HG03378 (cell line): ENCODE measurements around the gene CLEC14A.

Experiments
- ATAC-seq: cut with Tn5 transposase; IDR thresholded peaks from one replicate; pipeline ENCODE4 v1.9.1; 2021; ENCODE audit warnings: mild to moderate bottlenecking, moderate library complexity; ENCODE audit not compliant: unreplicated experiment

The CLEC14A gene

DNA sequence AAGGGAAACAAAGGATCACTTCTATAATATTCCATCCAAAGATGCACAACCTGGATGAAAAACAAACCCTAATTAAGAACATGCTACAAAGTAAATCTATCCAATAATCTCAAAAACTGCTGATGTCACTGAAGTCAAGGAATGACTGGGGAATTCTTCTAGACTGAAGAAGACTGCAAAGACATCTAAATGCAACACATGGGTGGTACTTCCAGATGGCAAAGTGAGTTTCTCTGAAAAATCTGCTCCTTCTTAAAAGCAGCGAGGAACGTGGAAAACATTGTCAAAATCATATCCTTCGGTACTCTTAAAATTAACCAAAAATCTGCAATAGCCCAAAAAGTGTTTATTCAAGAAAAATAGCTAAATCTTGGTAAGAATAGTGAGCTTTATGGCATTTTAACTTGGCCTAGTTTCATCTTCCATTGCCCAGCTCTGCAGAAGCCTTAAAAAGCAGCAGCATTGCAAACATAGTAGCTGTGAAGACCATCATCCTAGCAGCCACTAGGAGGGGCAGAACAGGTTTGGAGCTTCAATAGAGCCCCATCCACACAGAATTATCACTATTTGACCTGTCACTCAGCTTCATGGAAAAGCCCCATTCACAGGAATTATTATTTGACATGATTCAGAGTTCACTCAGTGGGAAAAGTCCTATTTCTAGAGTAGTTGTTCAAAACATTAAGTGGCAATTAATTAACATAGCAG is 7.4 kb downstream of the CLEC14A start:
- no peak for ATAC-seq

DNA sequence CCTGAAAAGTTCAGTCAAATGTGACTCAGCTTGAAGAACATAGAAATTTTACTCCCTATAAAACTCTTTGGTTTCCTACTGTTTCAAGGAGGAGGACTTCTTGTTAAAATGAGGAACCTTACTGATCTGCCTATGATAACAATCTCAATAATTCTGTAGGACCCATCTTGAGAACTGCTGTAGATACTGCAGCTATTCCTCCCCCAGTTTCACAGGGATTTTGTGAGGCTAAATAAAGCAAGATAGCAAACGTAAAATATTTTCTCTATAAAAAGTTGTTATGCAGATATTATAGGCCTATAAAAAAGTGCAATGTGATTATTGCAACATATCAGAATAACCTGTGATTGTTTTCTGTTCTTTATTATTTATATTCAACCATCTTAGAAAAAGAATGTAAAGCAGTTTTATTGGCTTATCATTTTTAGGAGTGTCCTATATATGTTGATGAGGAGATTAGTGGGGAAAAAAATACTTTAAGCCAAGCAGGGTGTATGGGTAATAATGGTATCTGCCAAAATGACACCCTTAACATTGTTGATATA is 12.1 kb downstream of the CLEC14A start:
- no peak for ATAC-seq

DNA sequence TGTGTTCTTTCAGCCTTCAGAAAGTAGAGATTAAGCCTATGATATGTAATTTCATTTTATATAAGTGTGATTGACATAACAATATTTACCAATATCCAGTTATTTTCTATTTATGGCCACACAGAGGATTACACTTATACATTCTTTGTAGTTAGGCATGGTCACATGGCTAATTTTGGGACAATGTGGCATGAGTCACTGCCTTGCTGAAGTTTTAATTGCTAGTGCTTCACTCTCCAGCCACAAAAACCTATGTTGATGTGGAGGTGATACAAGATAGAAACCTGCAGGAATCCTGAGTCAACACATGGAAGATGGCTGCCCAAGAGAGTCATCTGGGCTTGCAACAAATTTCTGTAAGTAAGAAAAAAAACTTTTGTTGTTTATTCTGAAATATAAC is 17.0 kb downstream of the CLEC14A start:
- no peak for ATAC-seq

DNA sequence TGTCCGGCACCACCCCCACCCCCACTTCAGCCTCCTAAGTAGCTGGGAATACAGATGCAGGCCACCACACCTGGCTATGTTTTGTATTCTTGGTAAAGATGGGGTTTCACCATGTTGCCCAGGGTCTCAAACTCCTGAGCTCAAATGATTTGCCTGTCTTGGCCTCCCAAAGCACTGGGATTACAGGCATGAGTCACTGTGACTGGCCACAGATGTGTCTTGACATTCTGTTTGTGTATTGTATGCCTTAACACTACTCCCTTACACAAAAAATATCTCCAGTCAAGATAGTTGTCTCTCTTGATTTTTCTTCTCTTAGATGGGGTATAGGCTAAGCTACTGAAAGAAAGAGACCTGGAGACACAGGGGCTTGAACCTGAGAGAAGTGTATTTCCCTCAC is 17.6 kb downstream of the CLEC14A start:
- no peak for ATAC-seq

DNA sequence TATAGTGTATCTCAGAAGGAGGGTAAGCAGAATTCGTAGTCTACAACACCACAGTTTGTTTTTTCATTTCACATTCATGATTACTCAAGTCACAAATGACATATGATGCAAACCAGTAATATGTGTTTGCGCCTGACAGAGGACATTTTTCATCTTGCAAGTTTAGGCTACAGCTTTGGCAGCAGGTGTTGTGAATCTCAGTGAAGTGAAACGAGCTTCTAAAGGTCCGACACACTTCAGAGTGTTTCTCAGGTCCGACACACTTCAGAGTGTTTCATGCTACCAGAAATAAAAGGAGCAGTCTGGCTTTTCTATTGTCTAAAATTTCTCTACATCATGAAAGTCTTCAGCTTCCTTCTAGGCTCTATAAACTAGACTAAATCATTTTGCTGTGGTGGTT is 22.7 kb downstream of the CLEC14A start:
- no peak for ATAC-seq

DNA sequence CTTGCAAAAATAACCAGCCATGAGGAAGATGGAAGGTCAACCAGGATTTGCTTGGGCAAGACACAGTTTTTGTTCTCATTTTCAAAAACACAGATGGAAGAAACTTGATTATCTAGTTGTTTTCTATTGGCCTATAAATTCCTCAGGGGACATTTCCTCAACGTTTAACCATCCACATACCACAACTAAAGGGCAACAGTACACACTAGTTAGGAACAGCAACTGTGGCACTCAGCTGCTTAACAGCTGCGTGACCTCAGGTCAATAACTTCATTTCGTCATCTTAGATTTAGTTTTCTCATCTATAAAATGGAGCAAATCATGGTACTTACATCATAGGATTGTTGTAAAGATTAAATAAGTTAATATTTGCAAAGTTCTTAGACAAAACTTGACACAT is 29.5 kb downstream of the CLEC14A start:
- no peak for ATAC-seq

DNA sequence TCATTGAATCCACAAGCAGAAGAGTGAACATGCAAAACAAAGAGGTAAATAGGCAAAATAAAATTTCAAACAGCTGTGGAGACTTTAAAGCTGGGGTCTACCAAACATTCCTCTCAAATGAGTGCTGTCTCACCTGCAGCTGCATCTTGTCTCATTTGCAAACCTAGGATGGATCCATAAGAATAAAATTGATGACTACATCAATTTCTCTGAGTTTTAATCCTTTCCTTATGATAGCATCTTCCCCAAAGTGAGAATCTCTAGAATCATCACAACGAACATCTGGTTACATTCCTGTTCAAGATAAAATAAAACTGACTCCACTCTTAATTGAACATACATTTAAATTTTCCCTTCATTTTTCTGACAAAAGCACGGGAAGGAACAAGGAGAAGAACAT is 29.9 kb downstream of the CLEC14A start:
- no peak for ATAC-seq

DNA sequence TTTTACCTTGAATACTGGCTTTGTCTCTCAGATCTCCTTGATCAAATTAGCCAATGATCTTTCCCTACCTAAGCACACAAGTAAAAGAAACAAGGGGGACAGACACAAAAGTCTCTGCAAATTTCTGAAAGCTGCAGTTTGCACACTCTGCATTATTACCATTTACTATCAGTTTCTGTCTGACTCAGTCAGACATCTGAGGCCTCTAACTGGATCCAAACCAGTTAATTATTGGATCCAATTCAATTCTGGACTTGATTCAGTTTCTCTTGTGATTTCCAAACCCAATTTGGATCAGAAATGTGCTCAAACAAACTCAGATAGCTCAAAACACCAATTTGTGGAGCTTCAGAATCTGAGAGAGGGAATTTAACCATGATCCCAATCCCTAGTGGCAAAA is 31.6 kb downstream of the CLEC14A start:
- ATAC-seq = no peak

DNA sequence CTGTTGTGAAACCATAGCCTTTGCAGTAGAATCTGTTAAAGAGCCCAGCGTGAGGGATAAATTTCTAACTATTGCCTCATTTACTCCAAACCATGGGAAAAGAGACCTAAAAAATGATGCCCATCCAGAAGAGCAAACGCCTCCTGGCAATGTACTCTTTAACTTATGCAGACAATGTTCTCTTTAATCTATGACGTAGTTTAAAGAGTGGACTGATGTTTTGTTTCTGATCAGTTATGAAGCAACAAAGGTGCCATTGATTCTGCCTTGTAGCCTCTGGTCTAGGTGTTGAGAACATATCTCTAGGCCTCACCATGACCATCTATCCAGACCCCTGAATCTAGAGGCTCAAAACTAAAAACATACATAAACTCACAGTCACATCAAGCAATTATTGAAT is 34.8 kb downstream of the CLEC14A start:
- no peak for ATAC-seq

DNA sequence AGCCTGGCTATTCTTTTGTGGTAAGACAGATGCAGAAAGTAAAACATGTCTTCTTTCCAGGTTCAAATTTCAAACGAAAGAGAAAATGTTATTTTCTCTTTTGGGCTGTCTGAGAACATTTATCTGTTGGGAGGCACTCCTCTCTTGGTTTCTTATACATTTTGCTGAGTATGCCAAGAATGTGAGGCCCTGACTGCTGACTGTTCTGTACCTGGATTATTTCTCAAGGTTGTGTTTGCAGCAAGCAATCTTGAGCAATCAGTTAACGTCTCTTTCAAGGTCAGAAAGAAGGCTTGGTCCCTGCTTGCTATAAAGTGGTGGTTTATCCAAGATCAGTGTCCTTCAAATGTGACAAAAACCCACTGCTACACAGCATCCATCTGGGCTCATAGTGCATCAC is 38.3 kb downstream of the CLEC14A start:
- no peak for ATAC-seq

DNA sequence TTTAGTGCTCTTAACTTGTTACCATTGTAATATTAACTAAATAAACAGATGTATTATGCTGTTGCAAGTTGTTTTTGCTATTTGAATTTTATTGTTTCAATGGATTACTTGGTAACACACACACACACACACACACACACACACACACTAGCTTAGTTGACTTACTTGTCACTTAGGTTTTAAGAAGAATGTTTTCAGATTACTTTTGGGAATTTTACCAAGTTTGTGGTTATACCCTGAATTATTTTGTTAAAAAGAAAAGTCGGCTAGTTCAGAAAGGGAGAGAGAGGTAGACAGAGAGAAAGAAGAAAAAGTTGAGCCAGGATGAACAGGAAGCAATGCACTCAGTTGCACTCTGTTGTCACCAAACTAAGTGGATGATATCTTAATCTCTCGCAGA is 42.9 kb downstream of the CLEC14A start:
- no peak for ATAC-seq

DNA sequence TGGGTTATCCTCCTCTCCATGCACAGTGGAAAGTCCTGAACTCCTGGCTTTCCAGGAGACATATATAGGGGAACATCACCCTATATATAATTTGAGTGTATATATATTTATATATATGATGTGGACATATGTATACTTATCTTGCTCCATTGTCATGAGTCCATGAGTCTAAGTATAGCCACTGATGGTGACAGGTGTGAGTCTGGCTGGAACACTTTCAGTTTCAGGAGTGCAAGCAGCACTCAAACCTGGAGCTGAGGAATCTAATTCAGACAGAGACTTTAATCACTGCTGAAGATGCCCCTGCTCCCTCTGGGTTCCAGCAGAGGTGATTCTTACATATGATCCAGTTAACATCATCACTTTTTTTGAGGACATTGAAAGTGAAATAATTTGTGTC is 43.8 kb downstream of the CLEC14A start:
- no peak for ATAC-seq

DNA sequence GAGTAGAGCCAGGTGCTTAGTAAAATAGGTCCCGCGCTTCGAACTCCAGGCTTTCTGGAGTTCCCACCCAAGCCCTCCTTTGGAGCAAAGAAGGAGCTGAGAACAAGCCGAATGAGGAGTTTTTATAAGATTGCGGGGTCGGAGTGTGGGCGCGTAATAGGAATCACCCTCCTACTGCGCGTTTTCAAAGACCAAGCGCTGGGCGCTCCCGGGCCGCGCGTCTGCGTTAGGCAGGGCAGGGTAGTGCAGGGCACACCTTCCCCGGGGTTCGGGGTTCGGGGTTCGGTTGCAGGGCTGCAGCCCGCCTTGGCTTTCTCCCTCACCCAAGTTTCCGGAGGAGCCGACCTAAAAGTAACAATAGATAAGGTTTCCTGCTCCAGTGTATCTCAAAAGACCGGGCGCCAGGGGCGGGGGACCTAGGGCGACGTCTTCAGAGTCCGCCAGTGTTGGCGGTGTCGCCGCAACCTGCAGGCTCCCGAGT is 44.6 kb downstream of the CLEC14A start:
- no peak for ATAC-seq

DNA sequence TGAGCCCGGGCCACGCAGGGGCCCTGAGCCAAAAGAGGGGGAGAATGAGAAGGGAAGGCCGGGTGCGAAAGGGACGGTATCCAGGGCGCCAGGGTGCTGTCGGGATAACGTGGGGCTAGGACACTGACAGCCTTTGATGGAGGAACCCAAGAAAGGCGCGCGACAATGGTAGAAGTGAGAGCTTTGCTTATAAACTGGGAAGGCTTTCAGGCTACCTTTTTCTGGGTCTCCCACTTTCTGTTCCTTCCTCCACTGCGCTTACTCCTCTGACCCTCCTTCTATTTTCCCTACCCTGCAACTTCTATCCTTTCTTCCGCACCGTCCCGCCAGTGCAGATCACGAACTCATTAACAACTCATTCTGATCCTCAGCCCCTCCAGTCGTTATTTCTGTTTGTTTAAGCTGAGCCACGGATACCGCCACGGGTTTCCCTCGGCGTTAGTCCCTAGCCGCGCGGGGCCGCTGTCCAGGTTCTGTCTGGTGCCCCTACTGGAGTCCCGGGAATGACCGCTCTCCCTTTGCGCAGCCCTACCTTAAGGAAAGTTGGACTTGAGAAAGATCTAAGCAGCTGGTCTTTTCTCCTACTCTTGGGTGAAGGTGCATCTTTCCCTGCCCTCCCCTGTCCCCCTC is 45.2 kb downstream of the CLEC14A start:
- no peak for ATAC-seq

DNA sequence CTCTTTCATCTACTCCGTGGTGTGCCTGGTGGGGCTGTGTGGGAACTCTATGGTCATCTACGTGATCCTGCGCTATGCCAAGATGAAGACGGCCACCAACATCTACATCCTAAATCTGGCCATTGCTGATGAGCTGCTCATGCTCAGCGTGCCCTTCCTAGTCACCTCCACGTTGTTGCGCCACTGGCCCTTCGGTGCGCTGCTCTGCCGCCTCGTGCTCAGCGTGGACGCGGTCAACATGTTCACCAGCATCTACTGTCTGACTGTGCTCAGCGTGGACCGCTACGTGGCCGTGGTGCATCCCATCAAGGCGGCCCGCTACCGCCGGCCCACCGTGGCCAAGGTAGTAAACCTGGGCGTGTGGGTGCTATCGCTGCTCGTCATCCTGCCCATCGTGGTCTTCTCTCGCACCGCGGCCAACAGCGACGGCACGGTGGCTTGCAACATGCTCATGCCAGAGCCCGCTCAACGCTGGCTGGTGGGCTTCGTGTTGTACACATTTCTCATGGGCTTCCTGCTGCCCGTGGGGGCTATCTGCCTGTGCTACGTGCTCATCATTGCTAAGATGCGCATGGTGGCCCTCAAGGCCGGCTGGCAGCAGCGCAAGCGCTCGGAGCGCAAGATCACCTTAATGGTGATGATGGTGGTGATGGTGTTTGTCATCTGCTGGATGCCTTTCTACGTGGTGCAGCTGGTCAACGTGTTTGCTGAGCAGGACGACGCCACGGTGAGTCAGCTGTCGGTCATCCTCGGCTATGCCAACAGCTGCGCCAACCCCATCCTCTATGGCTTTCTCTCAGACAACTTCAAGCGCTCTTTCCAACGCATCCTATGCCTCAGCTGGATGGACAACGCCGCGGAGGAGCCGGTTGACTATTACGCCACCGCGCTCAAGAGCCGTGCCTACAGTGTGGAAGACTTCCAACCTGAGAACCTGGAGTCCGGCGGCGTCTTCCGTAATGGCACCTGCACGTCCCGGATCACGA is 46.0 kb downstream of the CLEC14A start:
- no peak for ATAC-seq

DNA sequence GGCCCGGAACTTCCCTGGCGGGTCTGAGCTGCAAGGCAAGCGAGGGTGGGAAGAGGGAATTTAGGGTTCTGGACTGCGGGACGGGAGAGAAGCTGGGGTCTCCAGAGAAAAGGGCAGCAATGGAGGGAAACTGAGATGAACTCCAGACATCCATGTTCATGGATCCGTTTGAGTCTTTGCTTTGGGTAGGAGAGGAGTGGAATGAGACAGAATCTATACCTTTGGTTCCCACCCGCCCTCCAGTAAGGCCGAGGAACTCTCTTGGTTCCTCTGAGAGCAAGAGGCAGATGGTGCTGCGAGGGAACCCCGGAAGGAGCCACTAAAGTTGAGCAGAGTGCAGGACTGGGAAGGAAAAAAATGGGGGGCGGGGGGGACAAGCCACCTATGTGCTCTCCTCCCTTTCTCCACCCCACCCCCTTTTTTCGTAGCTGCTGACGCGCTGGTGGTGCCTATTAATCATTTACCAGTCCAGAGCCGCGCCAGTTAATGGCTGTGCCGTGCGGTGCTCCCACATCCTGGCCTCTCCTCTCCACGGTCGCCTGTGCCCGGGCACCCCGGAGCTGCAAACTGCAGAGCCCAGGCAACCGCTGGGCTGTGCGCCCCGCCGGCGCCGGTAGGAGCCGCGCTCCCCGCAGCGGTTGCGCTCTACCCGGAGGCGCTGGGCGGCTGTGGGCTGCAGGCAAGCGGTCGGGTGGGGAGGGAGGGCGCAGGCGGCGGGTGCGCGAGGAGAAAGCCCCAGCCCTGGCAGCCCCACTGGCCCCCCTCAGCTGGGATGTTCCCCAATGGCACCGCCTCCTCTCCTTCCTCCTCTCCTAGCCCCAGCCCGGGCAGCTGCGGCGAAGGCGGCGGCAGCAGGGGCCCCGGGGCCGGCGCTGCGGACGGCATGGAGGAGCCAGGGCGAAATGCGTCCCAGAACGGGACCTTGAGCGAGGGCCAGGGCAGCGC is 47.0 kb downstream of the CLEC14A start:
- ATAC-seq = no peak

DNA sequence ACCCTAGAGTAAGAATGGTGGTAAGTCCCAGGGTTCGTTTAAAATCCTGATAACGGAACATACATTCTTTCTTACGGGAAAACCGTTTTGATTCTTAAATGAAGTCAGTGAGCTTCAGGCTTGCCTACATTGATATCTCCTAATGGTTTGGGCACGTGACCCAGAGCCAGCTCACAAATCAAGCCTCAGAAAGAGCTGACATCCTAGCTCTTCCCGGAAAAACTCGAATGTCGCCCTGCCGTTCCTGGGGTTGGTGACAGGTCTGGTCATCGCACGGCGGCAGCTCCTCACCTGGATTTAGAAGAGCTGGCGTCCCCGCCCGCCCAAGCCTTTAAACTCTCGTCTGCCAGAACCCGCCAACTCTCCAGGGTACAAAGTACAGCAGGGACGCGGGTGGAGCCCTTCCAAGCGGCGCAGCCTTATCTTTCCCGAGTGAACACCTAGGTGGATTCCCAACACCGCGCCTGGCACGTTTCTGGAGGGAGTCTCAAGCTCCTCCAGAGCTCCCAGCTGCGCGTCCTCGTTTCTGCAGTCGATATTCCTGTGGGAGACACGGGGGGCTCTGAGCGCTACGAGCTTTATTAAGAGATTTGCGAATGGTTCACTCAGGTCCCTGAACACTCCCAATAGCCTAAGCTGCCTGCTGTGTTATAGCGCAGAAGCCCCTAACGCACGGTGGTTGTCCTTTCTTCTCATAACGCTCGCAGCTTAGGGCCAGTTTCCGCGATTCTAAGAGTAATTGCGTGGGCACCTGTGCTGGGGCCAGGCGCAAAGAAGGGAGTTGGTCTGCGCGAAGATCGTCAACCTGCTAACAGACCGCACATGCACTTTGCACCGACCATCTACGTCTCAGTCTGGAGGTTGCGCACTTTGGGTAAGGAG is 47.9 kb downstream of the CLEC14A start, which contains the start of gene SSTR1:
Gene SSTR1, plus strand, starts transcription at position 169 of the 882 bp plus-strand sequence. CDS start 1,486 bp downstream, outside the sequence.
- no peak for ATAC-seq

DNA sequence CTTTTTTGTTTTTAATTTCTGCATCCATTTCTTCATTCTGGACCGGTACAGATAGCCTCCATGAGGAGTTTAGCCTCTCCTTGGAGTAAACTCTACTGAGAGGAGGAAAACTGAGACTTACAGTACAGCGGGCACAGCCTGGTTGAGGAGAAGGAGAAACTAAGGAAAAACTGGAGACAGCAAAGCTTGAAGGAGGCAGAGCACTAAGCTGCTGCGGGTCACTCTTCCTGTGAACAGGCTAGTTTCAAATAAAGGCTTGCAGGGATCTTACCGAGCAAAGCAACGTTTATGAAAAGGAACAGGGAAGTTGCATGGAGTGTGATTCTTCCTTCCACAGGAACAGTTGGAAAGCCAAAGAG is 48.5 kb downstream of the CLEC14A start:
- no peak for ATAC-seq
